Measurements from ENCODE around the gene THRB.

The THRB gene

DNA sequence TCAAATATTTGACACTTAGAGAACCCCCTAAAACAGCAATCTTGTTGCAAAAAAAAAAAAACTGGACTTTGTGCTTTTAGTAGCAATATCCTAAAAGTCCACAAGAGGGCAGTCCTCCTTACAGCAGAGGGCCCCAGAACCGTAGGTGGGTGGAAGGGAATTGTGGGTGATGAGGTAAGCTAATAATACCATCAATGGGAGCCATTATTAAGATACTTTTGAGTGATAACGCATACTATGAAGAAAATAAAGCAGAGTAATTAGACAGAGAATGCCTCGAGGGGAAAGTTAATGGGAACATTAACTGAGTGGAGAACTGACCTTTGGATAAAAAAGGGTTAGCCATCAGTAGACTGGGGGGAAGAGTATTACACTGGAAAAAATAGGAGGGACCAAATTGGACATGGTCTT lies 229.9 kb downstream of the THRB start:
- DNase-seq (ENCODE audit: low read depth), result no peak

GRCh38 chr3:24264011-24264410 lies 230.6 kb downstream of the THRB start:
- no peak for DNase-seq (ENCODE audit: low read depth)

DNA sequence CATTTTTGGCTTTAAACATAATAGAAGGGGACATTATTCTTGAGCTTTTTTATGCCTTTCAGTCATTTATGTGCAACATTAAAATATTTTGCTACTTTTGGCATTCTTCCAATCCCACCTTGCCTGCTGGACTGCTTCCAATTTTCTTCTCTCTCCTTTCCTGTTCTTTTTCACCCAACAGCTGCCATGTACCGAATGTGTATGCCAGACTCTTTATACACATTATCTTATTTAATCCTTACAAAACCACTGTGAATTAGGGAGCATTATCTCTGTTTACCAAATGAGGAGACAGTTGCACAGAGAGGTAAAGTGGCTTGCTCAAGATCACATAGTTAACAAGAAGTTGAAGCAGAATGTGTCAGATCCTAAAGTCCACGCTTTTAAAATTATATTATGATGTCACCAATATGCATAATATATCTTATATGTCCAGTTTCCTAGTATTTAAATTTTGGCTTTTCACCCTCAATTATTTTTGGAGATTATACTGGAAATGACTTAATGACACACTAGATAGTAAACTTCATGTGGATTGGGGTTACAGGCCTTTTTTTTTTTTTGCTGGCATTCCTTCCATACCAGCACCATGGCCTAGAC lies 231.5 kb downstream of the THRB start:
- no peak for DNase-seq (ENCODE audit: low read depth)

DNA sequence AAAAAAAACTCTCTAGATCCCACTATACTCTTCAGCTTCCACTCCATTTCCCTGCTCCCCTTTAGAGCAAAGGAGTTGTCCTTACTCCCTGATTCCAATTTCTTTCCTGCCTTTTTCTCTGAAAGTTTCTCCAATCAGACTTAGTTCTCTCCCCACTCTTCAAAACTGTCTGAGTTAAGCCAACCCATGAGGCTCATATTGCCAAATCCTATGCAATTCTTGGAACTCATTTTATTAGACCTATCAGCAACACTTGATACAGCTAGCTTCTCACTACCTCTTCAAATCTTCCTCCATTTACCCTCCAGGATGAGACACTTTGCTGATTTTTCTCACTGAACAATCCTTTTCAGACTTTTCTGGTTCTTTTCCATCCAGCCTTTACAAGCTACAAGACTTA lies 233.1 kb downstream of the THRB start:
- DNase-seq (ENCODE audit: low read depth), result no peak

DNA sequence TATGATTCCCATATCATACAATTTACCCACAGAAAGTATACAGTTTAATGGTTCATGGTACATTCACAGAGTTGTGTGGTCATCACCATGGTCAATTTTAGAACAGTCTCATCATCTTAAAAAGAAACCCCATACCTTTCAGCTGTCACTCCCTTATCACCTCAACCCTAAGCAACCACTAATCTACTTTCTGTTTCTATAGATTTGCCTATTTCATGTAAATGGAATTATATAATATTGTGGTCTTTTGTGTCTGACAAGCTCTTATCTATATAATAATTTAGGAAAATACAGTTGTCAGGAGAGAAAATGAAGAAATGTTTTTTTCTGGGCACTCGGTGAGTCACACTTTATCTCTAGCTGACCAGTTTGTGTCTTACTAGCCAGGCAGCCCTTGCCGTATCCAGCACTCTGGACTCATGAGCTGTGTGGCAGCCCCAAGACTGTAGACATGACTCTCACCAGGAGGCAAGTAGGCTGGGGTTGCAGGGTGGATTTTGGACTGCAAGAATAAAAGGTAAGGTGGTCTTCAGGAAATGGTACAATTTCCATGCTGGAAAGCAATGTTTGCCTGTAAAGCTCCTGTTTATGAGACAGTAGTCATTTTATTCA lies 234.6 kb downstream of the THRB start:
- DNase-seq (ENCODE audit: low read depth), result no peak

DNA sequence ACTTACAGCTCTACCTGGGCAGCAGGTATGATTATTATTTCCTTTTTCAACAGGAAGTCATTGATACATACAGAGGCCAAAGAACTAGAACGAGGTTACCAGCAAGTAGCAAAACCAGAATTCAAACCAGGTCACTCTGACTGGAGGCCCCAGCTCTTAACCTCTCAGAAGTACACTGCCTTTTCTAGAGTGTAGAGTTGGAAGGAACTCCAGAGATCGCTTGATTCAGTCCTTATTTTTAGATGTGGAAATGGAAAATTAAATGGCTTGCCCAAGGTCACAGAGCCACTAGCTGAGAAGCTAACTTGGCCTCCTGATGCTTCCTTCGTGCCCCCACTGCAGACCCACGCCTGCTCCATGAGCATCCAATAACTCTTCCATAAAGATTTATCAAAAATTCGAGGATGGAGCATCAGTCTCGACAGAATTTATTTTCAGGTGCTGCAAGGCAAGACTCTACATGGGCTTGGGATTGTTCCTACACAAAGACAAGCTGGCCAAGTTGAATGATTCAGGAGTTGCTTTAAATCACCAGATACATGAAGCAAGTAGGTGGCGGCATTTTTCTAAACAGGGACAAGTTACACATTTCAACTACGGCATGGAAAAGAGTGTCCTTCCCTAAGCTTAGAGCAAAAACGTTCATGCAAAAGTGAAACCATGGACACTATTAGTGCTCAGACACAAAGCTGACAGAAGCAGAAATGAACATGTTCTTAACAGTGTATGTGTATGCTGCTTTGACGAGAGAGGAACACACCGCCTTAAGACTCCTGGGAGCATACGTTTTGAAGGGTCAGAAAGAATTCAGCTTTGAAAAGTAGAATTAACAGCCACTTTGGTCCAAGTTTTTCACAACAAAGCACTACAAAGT lies 235.7 kb downstream of the THRB start:
- no peak for DNase-seq (ENCODE audit: low read depth)

DNA sequence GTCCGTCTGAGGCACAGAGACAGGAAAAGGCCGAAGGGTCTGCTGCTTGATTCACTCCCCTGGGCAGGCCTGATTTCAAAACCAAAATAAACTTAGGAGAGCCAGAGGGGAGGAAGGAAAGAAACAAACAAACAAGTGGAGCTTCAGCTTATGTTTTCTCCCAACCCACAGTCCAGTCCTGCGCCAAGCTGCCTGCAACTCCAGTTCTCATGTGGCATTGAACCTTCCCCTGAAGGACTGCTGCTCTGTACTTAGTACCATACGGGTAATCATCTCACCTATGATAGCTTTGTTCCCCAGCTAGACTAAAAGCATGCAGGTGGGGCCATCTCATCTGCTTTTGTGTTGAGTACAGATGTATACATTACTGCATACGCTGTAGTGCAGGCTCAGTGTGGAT lies 236.4 kb downstream of the THRB start:
- DNase-seq (ENCODE audit: low read depth), result no peak

DNA sequence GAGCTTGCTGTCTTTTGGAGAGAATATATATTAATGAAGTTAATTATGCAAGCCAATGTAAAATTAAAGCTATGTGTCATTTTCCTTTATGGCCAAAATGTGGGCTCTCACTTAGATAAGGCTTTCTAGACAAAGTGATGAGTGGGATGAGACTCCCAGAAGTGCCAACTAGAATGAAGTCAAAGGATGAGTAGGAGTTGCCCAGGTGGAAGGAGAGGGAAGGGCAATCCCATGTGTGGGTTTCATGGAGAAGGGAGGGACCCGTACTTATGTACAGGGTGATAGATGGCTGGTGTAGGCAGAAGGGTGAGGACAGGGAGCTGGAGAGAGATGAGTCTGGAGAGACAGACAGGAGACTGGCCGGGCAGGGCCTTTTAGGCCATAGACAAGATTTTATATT lies 239.2 kb downstream of the THRB start:
- no peak for DNase-seq (ENCODE audit: low read depth)

GRCh38 chr3:24254649-24255048 lies 240.0 kb downstream of the THRB start:
- DNase-seq (ENCODE audit: low read depth), result no peak

- no peak for DNase-seq (ENCODE audit: low read depth)
Measured at GRCh38 chr3:24253336-24253735, 241.3 kb downstream of the THRB start.

GRCh38 chr3:24249523-24249922 lies 245.1 kb downstream of the THRB start:
- DNase-seq (ENCODE audit: low read depth), result no peak

- no peak for DNase-seq (ENCODE audit: low read depth)
Measured at GRCh38 chr3:24245056-24245455, 249.6 kb downstream of the THRB start.

GRCh38 chr3:24244491-24244890 lies 250.2 kb downstream of the THRB start:
- DNase-seq (ENCODE audit: low read depth), result no peak

GRCh38 chr3:24242012-24242698 lies 252.5 kb downstream of the THRB start:
- DNase-seq (ENCODE audit: low read depth), result no peak

- no peak for DNase-seq (ENCODE audit: low read depth)
Measured at GRCh38 chr3:24240306-24240705, 254.3 kb downstream of the THRB start.

DNA sequence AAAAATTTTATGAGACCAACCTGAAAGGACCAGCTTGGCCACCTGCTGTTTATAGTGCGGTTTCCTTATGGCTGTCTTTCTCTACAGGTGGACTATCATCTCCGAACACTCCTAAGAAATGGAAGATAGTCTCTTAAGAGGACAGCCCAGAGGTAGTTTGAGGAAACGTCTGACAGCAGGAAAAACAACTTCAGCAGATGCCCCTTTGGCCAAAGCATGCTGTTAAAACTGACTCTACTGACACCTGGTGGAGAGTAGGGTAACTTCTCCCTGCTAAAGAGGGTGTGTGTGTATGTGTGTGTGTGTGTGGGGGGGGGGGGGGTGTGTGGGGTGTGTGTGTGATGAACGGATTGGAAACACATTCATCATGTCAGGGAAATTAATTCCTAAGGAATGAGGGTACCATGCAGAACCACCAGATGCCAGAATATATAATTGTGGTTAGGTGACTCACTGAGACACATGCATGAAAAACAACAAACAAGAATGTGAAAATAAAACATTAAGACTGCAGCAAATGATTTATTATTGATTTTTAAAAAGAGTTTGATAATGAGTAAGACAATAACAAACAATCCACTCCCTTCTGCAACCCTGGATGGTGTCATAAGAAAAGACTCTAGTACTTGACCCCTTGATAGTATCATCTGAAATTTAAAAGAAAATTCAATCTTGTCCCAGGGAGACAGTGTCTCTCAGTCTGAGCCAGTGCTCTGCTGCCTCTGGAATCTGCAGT lies 256.5 kb downstream of the THRB start:
- DNase-seq (ENCODE audit: low read depth), result no peak

DNA sequence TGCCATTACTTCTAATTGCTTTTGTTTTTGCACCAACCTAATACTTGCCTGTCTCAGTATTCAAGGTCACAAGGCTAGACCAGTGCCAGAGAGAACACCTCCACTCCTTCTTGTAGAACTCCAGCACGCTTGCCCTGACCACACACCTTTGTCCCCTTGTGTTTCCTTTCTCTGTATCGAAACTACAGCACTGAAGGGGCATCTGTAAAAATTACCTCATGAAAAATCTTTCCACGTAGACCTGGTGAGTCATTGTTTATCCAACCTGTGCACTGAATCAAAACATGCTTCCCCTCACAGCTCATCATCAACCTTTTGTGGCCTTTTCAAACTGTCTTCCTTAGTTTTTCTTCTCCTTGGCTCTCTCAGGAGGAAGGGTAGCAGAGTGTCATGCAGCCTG lies 259.5 kb downstream of the THRB start:
- DNase-seq (ENCODE audit: low read depth), result no peak

- no peak for DNase-seq (ENCODE audit: low read depth)
Measured at GRCh38 chr3:24232784-24233183, 261.9 kb downstream of the THRB start.

DNA sequence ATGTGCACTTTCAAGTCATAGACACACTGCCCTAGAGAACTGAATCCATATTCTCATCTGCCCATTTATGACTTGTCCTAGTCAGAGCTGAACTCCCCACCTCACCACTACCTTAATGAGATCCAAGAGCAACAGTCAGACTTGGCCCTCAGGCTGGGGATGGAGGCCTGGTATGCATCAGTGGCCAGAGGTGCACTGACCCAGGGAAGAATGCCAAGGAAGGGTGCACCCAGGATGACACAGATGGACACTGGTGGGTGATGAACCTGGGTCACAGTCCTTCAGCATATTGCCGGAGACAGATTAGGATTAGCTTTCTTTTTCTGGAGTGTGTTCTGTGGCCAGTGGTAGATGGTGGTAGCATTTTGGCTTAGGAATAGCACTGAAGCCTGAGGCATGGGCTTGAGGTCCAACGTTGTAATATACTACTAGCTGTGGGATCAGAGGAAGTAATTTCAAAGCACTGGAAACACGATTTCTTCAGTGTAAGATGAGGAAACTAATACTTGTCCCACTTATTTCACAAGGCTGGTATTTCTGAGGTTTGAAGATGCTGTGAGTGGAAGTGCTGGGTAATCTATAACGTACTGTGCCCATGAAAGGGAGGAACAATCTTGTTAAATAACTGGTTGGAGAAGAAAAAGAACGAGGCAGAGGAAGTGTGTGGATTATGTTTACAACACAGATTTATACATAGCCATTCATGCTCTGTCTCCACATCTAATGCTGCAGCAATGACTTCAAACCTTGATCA lies 265.0 kb downstream of the THRB start:
- no peak for DNase-seq (ENCODE audit: low read depth)

GRCh38 chr3:24227635-24228034 lies 267.0 kb downstream of the THRB start:
- no peak for DNase-seq (ENCODE audit: low read depth)

DNA sequence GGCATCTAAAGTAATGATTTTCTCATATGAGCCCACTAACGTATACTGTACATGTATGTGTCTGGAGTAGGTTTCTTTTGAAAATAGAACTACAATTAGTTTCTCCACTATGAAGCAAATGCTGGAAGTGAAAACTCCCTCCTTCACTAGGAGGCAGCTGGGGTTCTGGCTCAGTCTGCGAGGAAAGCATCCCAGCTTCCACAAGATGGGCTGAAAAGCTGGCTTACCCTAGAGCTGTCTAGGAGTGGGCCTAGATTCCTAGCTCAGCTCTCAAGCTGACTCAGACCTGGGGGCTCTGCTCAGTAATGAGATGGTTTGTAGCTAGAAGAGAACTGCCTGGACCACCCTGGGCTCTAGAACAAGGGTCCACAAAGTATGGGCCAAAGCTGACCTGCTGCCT lies 268.3 kb downstream of the THRB start:
- no peak for DNase-seq (ENCODE audit: low read depth)

Measured in activated T-cell treated with anti-CD3 and anti-CD28 coated beads for 48 hours (primary cell).